ENCODE results near the gene GRM8. TPM values are rescaled to one million over a fixed set of nuclear protein-coding genes. Genes with fewer than 3 reads are reported as not detected.

GRM8 gene
- total and polyA plus RNA-seq, 4 donors, result 0.28 to 4.9 (median 2.8) TPM

DNA sequence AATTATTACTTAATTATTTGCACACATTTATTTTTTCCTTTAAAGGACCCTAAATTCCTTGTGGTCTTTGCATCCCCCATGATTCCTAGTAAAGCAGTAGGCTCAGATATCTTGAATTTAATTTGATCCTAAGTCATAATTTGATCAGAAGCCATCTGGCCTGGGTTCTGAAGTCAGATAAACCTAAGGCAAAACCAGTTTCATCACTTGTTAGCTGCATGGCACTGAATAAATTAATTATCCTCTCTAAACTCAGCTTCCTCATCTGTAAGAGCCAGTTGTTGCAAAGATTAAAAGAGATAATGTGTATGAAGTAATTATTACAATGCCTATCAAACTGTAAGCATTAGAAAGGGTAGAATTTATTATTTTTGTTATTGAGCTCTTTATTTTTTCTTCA is 293.1 kb downstream of the GRM8 start:
- Histone ChIP-seq H3K27ac (ENCODE audit: low read depth in 1 of 2, low read length in 2 of 2) (no peak overlapping the region), H3K27me3 (ENCODE audit: control insufficient read depth in 4 of 4, insufficient read depth in 4 of 4, low read length in 3 of 4) (no peaks in the 10 kb centered on the region), H3K4me1 (ENCODE audit: control insufficient read depth in 4 of 4, insufficient read depth in 4 of 4, low read length in 3 of 4) (no peaks in the 10 kb centered on the region), H3K9me3 (ENCODE audit: control insufficient read depth in 4 of 4, low read length in 3 of 4) (peaks cover 0 to 4% (median 1%) of the 10 kb centered on the region in 4 donors), H3K4me3 (ENCODE audit: low read depth in 1 of 3, low read length in 3 of 3) (no peak overlapping the region), H3K36me3 (ENCODE audit: control insufficient read depth in 4 of 4, insufficient read depth in 3 of 4, low read depth in 1 of 4, low read length in 3 of 4) (no peaks in the 10 kb centered on the region), H3K9ac (ENCODE audit: low read depth in 1 of 2, low read length in 2 of 2) (no peak overlapping the region)
- TF ChIP-seq, protein P1, sequence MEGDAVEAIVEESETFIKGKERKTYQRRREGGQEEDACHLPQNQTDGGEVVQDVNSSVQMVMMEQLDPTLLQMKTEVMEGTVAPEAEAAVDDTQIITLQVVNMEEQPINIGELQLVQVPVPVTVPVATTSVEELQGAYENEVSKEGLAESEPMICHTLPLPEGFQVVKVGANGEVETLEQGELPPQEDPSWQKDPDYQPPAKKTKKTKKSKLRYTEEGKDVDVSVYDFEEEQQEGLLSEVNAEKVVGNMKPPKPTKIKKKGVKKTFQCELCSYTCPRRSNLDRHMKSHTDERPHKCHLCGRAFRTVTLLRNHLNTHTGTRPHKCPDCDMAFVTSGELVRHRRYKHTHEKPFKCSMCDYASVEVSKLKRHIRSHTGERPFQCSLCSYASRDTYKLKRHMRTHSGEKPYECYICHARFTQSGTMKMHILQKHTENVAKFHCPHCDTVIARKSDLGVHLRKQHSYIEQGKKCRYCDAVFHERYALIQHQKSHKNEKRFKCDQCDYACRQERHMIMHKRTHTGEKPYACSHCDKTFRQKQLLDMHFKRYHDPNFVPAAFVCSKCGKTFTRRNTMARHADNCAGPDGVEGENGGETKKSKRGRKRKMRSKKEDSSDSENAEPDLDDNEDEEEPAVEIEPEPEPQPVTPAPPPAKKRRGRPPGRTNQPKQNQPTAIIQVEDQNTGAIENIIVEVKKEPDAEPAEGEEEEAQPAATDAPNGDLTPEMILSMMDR (IDR thresholded peaks at IDR 0.05; ENCODE audit: low read depth, low read length, missing input control), result no peak
- no peak for TF ChIP-seq EGR1 (IDR thresholded peaks at IDR 0.05; ENCODE audit: low read depth in 2 of 2)
- TF ChIP-seq, protein P2, sequence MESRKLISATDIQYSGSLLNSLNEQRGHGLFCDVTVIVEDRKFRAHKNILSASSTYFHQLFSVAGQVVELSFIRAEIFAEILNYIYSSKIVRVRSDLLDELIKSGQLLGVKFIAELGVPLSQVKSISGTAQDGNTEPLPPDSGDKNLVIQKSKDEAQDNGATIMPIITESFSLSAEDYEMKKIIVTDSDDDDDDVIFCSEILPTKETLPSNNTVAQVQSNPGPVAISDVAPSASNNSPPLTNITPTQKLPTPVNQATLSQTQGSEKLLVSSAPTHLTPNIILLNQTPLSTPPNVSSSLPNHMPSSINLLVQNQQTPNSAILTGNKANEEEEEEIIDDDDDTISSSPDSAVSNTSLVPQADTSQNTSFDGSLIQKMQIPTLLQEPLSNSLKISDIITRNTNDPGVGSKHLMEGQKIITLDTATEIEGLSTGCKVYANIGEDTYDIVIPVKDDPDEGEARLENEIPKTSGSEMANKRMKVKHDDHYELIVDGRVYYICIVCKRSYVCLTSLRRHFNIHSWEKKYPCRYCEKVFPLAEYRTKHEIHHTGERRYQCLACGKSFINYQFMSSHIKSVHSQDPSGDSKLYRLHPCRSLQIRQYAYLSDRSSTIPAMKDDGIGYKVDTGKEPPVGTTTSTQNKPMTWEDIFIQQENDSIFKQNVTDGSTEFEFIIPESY (IDR thresholded peaks at IDR 0.05), result no peak
- TF ChIP-seq, protein P3, sequence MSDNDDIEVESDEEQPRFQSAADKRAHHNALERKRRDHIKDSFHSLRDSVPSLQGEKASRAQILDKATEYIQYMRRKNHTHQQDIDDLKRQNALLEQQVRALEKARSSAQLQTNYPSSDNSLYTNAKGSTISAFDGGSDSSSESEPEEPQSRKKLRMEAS (IDR thresholded peaks at IDR 0.05), result no peak
- no peak for TF ChIP-seq RXRA (IDR thresholded peaks at IDR 0.05)
- TF ChIP-seq, protein P4, sequence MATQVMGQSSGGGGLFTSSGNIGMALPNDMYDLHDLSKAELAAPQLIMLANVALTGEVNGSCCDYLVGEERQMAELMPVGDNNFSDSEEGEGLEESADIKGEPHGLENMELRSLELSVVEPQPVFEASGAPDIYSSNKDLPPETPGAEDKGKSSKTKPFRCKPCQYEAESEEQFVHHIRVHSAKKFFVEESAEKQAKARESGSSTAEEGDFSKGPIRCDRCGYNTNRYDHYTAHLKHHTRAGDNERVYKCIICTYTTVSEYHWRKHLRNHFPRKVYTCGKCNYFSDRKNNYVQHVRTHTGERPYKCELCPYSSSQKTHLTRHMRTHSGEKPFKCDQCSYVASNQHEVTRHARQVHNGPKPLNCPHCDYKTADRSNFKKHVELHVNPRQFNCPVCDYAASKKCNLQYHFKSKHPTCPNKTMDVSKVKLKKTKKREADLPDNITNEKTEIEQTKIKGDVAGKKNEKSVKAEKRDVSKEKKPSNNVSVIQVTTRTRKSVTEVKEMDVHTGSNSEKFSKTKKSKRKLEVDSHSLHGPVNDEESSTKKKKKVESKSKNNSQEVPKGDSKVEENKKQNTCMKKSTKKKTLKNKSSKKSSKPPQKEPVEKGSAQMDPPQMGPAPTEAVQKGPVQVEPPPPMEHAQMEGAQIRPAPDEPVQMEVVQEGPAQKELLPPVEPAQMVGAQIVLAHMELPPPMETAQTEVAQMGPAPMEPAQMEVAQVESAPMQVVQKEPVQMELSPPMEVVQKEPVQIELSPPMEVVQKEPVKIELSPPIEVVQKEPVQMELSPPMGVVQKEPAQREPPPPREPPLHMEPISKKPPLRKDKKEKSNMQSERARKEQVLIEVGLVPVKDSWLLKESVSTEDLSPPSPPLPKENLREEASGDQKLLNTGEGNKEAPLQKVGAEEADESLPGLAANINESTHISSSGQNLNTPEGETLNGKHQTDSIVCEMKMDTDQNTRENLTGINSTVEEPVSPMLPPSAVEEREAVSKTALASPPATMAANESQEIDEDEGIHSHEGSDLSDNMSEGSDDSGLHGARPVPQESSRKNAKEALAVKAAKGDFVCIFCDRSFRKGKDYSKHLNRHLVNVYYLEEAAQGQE (IDR thresholded peaks at IDR 0.05), result no peak
- no peak for TF ChIP-seq NR2F2 (IDR thresholded peaks at IDR 0.05)
- no peak for TF ChIP-seq SP1 (IDR thresholded peaks at IDR 0.05)
- no peak for TF ChIP-seq HNF4A (conservative IDR thresholded peaks at IDR 0.05)
- TF ChIP-seq JUND (IDR thresholded peaks at IDR 0.05), result no peak
- no peak for TF ChIP-seq RAD21 (IDR thresholded peaks at IDR 0.05)
- DNase-seq (ENCODE audit: low spot score), result no peak

DNA sequence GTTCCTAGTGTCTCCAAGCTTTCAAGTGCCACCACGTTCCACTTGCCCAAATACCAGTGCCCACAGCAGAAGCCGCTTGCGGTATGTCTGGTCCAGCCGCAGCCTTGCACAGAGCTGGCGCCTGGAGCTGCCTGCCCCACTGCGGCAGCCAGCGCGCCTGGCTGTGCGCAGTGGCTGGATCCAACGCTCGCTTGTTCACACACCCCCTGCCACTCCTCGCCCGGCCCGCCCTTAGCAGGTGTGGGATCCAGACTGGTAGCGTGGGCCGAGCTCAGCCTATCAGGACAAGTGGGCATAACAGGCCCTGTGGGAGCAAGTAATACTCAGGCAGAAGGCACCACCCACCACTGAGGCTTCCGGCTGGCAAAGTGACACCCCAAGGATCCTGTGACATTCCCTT is 294.4 kb downstream of the GRM8 start:
- Histone ChIP-seq H3K4me1 (ENCODE audit: control insufficient read depth in 4 of 4, insufficient read depth in 4 of 4, low read length in 3 of 4) (no peaks in the 10 kb centered on the region), H3K4me3 (ENCODE audit: low read depth in 1 of 3, low read length in 3 of 3) (no peak overlapping the region), H3K9me3 (ENCODE audit: control insufficient read depth in 4 of 4, low read length in 3 of 4) (peaks cover 0 to 4% (median 1%) of the 10 kb centered on the region in 4 donors), H3K9ac (ENCODE audit: low read depth in 1 of 2, low read length in 2 of 2) (no peak overlapping the region), H3K27ac (ENCODE audit: low read depth in 1 of 2, low read length in 2 of 2) (no peak overlapping the region), H3K27me3 (ENCODE audit: control insufficient read depth in 4 of 4, insufficient read depth in 4 of 4, low read length in 3 of 4) (no peaks in the 10 kb centered on the region), H3K36me3 (ENCODE audit: control insufficient read depth in 4 of 4, insufficient read depth in 3 of 4, low read depth in 1 of 4, low read length in 3 of 4) (no peaks in the 10 kb centered on the region)
- 97% methylated on average over 17 of the region's 17 CpGs for WGBS
- no peak for DNase-seq (ENCODE audit: low spot score)
- TF ChIP-seq, protein P5, sequence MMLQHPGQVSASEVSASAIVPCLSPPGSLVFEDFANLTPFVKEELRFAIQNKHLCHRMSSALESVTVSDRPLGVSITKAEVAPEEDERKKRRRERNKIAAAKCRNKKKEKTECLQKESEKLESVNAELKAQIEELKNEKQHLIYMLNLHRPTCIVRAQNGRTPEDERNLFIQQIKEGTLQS (IDR thresholded peaks at IDR 0.05), result no peak
- TF ChIP-seq RAD21 (IDR thresholded peaks at IDR 0.05) (no peak), JUND (IDR thresholded peaks at IDR 0.05) (no peak), NR2F2 (IDR thresholded peaks at IDR 0.05) (no peak), SP1 (IDR thresholded peaks at IDR 0.05) (no peak), FOXA1 (IDR thresholded peaks at IDR 0.05) (no peak), GABPA (IDR thresholded peaks at IDR 0.05 in 1 of 2, conservative IDR thresholded peaks at IDR 0.05 in 1 of 2) (no peak), EGR1 (IDR thresholded peaks at IDR 0.05; ENCODE audit: low read depth in 2 of 2) (no peak), HNF4A (conservative IDR thresholded peaks at IDR 0.05) (no peak)
- TF ChIP-seq, protein P2 (IDR thresholded peaks at IDR 0.05), result no peak
- TF ChIP-seq, protein P4 (IDR thresholded peaks at IDR 0.05), result no peak
- TF ChIP-seq, protein P3 (IDR thresholded peaks at IDR 0.05), result no peak
